BE2C (cell line): Measurements from ENCODE around the gene SP1.

ENCODE experiments used
- DNase-seq: peaks from one replicate; pipeline ENCODE4 v3.0.0-alpha.2; 2020
- H3K27me3 ChIP-seq: fragments of 250-450 bp; sonication (Bioruptor Pico); 2 replicates; pipeline ENCODE4 v1.5.1; 2020; ENCODE audit warnings: mild to moderate bottlenecking
- H3K36me3 ChIP-seq: fragments of 250-450 bp; sonication (Bioruptor Pico); 2 replicates; pipeline ENCODE4 v1.5.1; 2020; ENCODE audit warnings: mild to moderate bottlenecking
- H3K4me1 ChIP-seq: fragments of 250-450 bp; sonication (Bioruptor Pico); 2 replicates; pipeline ENCODE4 v1.5.1; 2020
- H3K4me3 ChIP-seq: 2 replicates; pipeline ENCODE4 v1.5.1; 2011; ENCODE audit warnings: low read depth, low read length
- H3K9me3 ChIP-seq: fragments of 250-450 bp; sonication (Bioruptor Pico); 2 replicates; pipeline ENCODE4 v1.5.1; 2020
- TF ChIP-seq, protein P1 (sequence below): IDR thresholded peaks from 2 replicates; pipeline ENCODE4 v1.5.1; 2012; ENCODE audit warnings: mild to moderate bottlenecking, low read depth, low read length

Gene SP1

DNA sequence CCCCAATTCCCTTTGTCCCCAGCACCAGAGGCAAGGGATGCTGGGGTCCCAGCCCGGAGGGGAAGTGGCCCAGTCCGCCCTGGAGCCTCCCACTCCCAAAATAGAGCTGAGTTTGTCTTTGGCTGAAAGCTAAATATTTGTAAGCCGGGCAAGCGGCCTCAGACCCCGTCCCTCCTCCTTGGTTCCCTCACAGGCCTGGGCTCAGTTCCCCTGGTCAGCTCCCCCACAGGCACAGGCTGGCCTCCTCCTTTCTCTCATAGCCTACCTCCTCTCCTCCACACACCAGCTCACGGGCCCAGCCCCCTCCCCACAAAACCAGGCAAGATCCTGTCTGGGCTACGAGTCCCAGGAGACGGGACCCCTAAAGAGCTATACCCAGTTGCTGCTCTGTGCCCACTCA lies 45.2 kb upstream of the SP1 start:
- Histone ChIP-seq H3K9me3 (no peaks in the 10 kb centered on the region), H3K4me3 (no peak overlapping the region), H3K36me3 (no peaks in the 10 kb centered on the region), H3K4me1 (peaks cover 27% of the 10 kb centered on the region), H3K27me3 (no peaks in the 10 kb centered on the region)
- TF ChIP-seq, protein P1, sequence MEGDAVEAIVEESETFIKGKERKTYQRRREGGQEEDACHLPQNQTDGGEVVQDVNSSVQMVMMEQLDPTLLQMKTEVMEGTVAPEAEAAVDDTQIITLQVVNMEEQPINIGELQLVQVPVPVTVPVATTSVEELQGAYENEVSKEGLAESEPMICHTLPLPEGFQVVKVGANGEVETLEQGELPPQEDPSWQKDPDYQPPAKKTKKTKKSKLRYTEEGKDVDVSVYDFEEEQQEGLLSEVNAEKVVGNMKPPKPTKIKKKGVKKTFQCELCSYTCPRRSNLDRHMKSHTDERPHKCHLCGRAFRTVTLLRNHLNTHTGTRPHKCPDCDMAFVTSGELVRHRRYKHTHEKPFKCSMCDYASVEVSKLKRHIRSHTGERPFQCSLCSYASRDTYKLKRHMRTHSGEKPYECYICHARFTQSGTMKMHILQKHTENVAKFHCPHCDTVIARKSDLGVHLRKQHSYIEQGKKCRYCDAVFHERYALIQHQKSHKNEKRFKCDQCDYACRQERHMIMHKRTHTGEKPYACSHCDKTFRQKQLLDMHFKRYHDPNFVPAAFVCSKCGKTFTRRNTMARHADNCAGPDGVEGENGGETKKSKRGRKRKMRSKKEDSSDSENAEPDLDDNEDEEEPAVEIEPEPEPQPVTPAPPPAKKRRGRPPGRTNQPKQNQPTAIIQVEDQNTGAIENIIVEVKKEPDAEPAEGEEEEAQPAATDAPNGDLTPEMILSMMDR = no peak
- no peak for DNase-seq

DNA sequence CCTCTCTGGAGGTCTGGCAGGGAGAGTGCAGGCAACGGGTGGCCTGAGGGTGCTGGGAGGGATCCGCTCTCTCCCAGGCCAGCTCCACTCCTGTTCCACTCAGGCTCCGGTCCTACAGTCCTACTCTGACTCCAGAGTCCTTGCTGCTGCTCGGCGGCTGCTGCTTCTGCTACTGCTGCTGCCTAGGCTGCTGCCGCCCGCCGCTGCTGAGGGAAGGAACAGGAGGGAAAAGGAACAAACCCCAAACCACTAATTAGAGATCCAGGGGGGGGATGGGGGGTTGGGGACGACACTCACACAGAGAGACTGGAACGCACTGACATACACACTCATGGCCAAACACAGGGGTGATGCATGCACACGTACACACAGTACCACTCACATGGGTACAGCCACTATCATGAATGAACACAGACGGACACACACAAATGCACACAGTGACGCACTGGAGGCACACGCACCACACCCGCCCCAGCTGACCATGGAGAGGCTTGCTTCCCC lies 43.7 kb upstream of the SP1 start, which contains the start of gene SP7:
SP7 (minus strand) TSS at position 174 of the 501 bp plus-strand sequence. CDS start 708 bp downstream, outside the sequence.
- TF ChIP-seq, protein P1 = no peak
- Histone ChIP-seq H3K27me3 (no peaks in the 10 kb centered on the region), H3K4me3 (no peak within 1 kb of the TSS), H3K4me1 (peaks cover 27% of the 10 kb centered on the region), H3K36me3 (no peaks in the 10 kb centered on the region), H3K9me3 (no peaks in the 10 kb centered on the region)
- peak; percentile 43 for DNase-seq

DNA sequence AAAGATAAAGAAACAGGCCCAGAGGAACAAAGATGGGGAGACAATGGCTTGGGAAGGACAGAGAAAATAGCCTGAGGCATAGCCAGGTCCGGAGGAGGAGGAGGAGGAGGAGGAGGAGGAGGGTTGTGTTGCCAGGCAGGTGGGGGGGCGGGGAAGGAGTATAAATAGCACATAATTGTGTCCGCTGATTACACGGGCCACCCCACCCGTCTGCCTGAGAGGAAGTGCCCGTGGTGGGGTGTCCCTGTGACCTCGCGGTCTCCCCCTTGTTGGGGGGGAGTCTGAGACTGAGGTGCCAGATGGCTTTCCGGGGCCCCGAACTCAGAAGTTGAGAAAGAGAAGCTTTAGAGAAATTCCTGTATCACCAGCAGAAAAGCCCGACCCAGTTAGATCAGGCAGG lies 42.0 kb upstream of the SP1 start:
- Histone ChIP-seq H3K36me3 (no peaks in the 10 kb centered on the region), H3K27me3 (no peaks in the 10 kb centered on the region), H3K4me3 (no peak overlapping the region), H3K9me3 (no peaks in the 10 kb centered on the region), H3K4me1 (peaks cover 27% of the 10 kb centered on the region)
- no peak for DNase-seq
- TF ChIP-seq, protein P1 = no peak

DNA sequence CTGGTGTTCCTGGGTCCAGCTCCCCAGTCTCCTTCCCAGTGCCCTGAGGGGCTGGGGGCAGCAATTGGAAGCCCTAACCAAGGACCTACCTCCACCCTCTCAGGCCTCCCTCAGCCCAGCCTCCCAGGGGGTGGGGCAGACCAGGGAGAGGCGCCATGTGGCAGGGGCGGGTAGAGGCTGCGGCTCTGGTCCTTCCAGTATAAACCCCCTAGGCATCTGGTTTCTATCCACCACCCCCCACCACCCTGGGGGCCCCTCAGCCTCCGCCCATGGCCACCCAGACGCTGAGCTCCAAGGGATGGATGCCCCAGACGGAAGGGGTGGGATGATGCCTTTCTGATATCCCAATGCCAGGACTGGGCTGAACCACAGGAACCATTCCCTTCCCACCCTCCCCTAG lies 41.1 kb upstream of the SP1 start:
- H3K27me3 ChIP-seq = no peaks in the 10 kb centered on the region
- TF ChIP-seq, protein P1 = no peak
- H3K4me1 ChIP-seq = peaks cover 27% of the 10 kb centered on the region
- no peaks in the 10 kb centered on the region for H3K36me3 ChIP-seq
- no peaks in the 10 kb centered on the region for H3K9me3 ChIP-seq
- peak overlapping the region; percentile 12; the same call in 1 of the 2 replicates for H3K4me3 ChIP-seq
- peak; percentile 87 for DNase-seq

DNA sequence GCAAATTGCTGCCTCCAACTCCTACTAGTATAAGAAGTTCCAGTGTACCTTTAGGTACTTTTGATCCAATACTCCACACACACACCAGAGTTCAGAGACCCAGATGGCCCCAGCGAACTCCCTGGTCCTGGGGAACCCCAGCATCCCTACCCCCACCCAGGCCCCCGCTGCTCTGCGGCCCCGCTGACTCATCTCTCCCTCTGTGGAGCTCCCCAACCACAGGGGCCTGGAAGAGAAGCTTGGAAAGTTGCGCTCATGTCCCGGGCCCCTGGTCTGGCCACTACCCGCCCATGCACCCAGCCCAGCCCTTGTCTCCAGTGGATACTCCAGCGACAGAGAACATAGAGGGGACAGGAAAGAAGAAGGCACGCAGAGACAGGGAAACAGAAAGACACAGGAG lies 39.6 kb upstream of the SP1 start:
- no peaks in the 10 kb centered on the region for H3K27me3 ChIP-seq
- DNase-seq = no peak

DNA sequence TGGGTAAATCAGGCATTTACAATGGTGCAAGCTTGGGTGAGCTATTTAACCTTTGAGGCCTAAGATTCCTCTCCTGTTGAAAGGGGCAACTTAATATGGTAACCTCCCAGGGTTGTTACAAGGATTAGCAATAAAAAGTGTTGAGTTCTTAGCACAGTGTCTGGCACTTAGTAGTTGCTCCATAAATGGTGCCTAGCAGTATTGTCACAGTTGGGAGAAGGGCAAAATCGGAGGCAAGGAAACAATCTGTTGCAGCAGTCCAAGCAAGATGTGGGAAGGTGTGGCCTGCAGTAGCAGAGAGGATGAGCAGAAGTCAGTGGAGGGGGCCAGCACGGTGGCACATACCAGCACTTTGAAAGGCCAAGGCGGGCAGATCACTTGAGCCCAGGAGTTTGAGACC lies 36.5 kb upstream of the SP1 start:
- Histone ChIP-seq H3K27me3 (no peaks in the 10 kb centered on the region), H3K36me3 (no peaks in the 10 kb centered on the region), H3K4me1 (peaks cover 27% of the 10 kb centered on the region), H3K4me3 (no peak overlapping the region), H3K9me3 (no peaks in the 10 kb centered on the region)
- no peak for DNase-seq
- TF ChIP-seq, protein P1 = no peak

More for the DNA sequence above, 39.6 kb upstream of the SP1 start:
- TF ChIP-seq, protein P1 = no peak
- H3K9me3 ChIP-seq = no peaks in the 10 kb centered on the region
- H3K4me3 ChIP-seq = no peak overlapping the region
- H3K36me3 ChIP-seq = no peaks in the 10 kb centered on the region
- peaks cover 34% of the 10 kb centered on the region for H3K4me1 ChIP-seq
